ENCODE data around the gene PCDH12. TPM values are rescaled to one million over a fixed set of nuclear protein-coding genes. Genes with fewer than 3 reads are reported as not detected.

The PCDH12 gene
- total RNA-seq, 4 donors from 2014 or later: 1.3 to 43.6 (median 3.6) TPM

- no peaks in the 10 kb centered on the region for H3K27me3 ChIP-seq
- H3K9me3 ChIP-seq: no peaks in the 10 kb centered on the region
- H3K36me3 ChIP-seq: no peaks in the 10 kb centered on the region
- TF ChIP-seq CTCF (IDR thresholded peaks at IDR 0.05) (no peak), POLR2A (IDR thresholded peaks at IDR 0.05) (no peak)
- H3K27ac ChIP-seq: peak overlapping the region; percentile 39 to 49
- peak overlapping the region; percentile 21 to 31 for H3K4me3 ChIP-seq
- no peak for DNase-seq
- no peaks in the 10 kb centered on the region for H3K4me1 ChIP-seq
- intact Hi-C loops (cut with DNase I; ENCODE audit: low total_unique reads): no loop called here
Observed at GRCh38 chr5:141913560-141914198, 44.3 kb downstream of the PCDH12 start.

- H3K27ac ChIP-seq: no peak overlapping the region
- peak in 1 of 2 donors; percentile 26 for DNase-seq
- intact Hi-C loops (cut with DNase I; ENCODE audit: low total_unique reads): no loop called here
Observed at GRCh38 chr5:141910271-141910673, 47.7 kb downstream of the PCDH12 start.

GRCh38 chr5:141909212-141909611, 48.8 kb downstream of the PCDH12 start:
- H3K4me3 ChIP-seq: no peak overlapping the region
- no peaks in the 10 kb centered on the region for H3K36me3 ChIP-seq
- no peak for DNase-seq
- intact Hi-C loops (cut with DNase I; ENCODE audit: low total_unique reads): no loop called here
- no peaks in the 10 kb centered on the region for H3K9me3 ChIP-seq
- no peaks in the 10 kb centered on the region for H3K27me3 ChIP-seq
- H3K4me1 ChIP-seq: no peaks in the 10 kb centered on the region
- no peak for TF ChIP-seq CTCF (IDR thresholded peaks at IDR 0.05)
- TF ChIP-seq POLR2A (IDR thresholded peaks at IDR 0.05): no peak
- H3K27ac ChIP-seq: no peak overlapping the region

More at GRCh38 chr5:141910271-141910673, 47.7 kb downstream of the PCDH12 start:
- H3K4me1 ChIP-seq: no peaks in the 10 kb centered on the region
- H3K4me3 ChIP-seq: no peak overlapping the region
- H3K36me3 ChIP-seq: no peaks in the 10 kb centered on the region
- no peak for TF ChIP-seq POLR2A (IDR thresholded peaks at IDR 0.05)
- TF ChIP-seq CTCF (IDR thresholded peaks at IDR 0.05): no peak
- no peaks in the 10 kb centered on the region for H3K9me3 ChIP-seq
- H3K27me3 ChIP-seq: no peaks in the 10 kb centered on the region

GRCh38 chr5:141908796-141909195, 49.2 kb downstream of the PCDH12 start:
- no peaks in the 10 kb centered on the region for H3K9me3 ChIP-seq
- H3K4me1 ChIP-seq: no peaks in the 10 kb centered on the region
- no peak for DNase-seq
- no peaks in the 10 kb centered on the region for H3K36me3 ChIP-seq
- TF ChIP-seq CTCF (IDR thresholded peaks at IDR 0.05) (no peak), POLR2A (IDR thresholded peaks at IDR 0.05) (no peak)
- intact Hi-C loops (cut with DNase I; ENCODE audit: low total_unique reads): no loop called here
- no peak overlapping the region for H3K27ac ChIP-seq
- H3K4me3 ChIP-seq: no peak overlapping the region
- H3K27me3 ChIP-seq: no peaks in the 10 kb centered on the region

- H3K27ac ChIP-seq: no peak overlapping the region
- H3K4me3 ChIP-seq: no peak overlapping the region
- intact Hi-C loops (cut with DNase I; ENCODE audit: low total_unique reads): no loop called here
- H3K4me1 ChIP-seq: no peaks in the 10 kb centered on the region
- TF ChIP-seq CTCF (IDR thresholded peaks at IDR 0.05): no peak
- no peak for TF ChIP-seq POLR2A (IDR thresholded peaks at IDR 0.05)
- DNase-seq: no peak
- H3K27me3 ChIP-seq: no peaks in the 10 kb centered on the region
- H3K36me3 ChIP-seq: no peaks in the 10 kb centered on the region
- no peaks in the 10 kb centered on the region for H3K9me3 ChIP-seq
Observed at GRCh38 chr5:141906972-141907371, 51.0 kb downstream of the PCDH12 start.
